ENCODE data around the gene SMC4. TPM values are rescaled to one million over a fixed set of nuclear protein-coding genes. Genes with fewer than 3 reads are reported as not detected.

The SMC4 gene
- total RNA-seq, 1 donor from 2014 or later: 68.8 TPM

DNA sequence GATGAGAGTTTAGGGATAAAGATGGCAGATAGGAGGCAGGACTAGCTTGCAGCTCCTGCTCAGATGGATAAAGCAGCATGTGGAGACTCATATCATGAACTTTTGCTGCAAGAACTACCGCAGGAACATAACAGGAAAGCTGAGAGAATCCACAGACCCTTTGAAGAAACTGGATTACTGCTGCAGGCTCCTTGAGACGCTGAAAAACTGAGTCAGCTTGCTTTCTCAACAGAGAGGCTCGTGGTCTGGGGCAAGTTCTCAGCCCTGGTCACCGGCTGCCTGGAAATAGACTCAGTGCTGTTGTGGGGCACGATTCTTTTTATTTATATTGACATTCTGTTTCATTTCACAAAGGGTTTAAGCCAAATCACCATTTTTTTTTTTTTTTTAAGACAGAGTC is 78.9 kb downstream of the SMC4 start:
- no peaks in the 10 kb centered on the region for H3K27me3 Mint-ChIP-seq (ENCODE audit: unreplicated experiment)
- no peak overlapping the region for H3K4me3 Mint-ChIP-seq (ENCODE audit: unreplicated experiment)
- H3K9me3 Mint-ChIP-seq (ENCODE audit: unreplicated experiment): no peaks in the 10 kb centered on the region
- H3K27ac Mint-ChIP-seq (ENCODE audit: unreplicated experiment): peak overlapping the region; percentile 56
- DNase-seq (ENCODE audit: extremely low spot score, unreplicated experiment): no peak
- no peaks in the 10 kb centered on the region for H3K36me3 Mint-ChIP-seq (ENCODE audit: unreplicated experiment)
- H3K4me1 Mint-ChIP-seq (ENCODE audit: unreplicated experiment): peaks cover 46% of the 10 kb centered on the region
- TF ChIP-seq, protein P1, sequence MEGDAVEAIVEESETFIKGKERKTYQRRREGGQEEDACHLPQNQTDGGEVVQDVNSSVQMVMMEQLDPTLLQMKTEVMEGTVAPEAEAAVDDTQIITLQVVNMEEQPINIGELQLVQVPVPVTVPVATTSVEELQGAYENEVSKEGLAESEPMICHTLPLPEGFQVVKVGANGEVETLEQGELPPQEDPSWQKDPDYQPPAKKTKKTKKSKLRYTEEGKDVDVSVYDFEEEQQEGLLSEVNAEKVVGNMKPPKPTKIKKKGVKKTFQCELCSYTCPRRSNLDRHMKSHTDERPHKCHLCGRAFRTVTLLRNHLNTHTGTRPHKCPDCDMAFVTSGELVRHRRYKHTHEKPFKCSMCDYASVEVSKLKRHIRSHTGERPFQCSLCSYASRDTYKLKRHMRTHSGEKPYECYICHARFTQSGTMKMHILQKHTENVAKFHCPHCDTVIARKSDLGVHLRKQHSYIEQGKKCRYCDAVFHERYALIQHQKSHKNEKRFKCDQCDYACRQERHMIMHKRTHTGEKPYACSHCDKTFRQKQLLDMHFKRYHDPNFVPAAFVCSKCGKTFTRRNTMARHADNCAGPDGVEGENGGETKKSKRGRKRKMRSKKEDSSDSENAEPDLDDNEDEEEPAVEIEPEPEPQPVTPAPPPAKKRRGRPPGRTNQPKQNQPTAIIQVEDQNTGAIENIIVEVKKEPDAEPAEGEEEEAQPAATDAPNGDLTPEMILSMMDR (IDR thresholded peaks at IDR 0.05): no peak

DNA sequence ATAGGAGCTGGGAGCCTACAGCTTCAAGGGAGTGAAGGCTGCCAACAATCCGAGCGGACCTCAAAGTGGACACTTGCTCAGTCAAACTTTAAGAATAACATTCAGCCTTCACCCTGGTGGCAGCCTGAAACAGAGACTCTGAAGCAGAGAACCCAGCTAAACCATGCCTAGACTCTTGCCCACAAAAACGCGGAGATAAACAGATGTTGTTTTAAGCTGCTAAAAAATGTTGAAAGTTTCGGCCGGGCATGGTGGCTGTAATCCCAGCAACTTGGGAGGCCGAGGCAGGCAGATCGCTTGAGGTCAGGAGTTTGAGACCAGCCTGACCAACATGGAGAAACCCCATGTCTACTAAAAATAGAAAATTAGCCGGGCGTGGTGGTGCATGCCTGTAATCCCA is 79.9 kb downstream of the SMC4 start:
- no peak overlapping the region for H3K4me3 Mint-ChIP-seq (ENCODE audit: unreplicated experiment)
- no peaks in the 10 kb centered on the region for H3K36me3 Mint-ChIP-seq (ENCODE audit: unreplicated experiment)
- H3K9me3 Mint-ChIP-seq (ENCODE audit: unreplicated experiment): no peaks in the 10 kb centered on the region
- H3K27ac Mint-ChIP-seq (ENCODE audit: unreplicated experiment): peak overlapping the region; percentile 34
- TF ChIP-seq, protein P1 (IDR thresholded peaks at IDR 0.05): no peak
- no peaks in the 10 kb centered on the region for H3K27me3 Mint-ChIP-seq (ENCODE audit: unreplicated experiment)
- DNase-seq (ENCODE audit: extremely low spot score, unreplicated experiment): no peak
- H3K4me1 Mint-ChIP-seq (ENCODE audit: unreplicated experiment): peaks cover 46% of the 10 kb centered on the region

DNA sequence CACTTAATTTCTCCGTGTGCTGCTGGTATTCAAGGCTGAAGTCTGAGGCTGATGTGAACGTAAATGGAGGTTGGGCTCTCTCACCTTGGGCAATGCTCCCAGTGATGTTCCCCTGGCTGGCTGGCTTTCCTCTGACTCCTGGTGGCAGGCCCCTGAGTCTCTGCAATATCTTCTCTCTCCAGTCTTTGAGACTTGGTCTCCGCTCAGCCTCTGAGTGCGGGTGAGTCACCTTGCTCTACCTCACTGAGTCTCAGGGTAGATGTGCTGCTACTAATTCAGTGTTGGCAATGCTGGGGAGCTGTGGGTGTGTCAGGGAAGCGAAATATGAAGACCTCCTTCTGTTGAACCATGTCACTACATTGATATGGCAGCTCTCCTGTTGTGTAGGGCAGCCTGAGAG is 81.5 kb downstream of the SMC4 start:
- no peak for DNase-seq (ENCODE audit: extremely low spot score, unreplicated experiment)
- Mint-ChIP-seq H3K9me3 (ENCODE audit: unreplicated experiment) (no peaks in the 10 kb centered on the region), H3K27ac (ENCODE audit: unreplicated experiment) (no peak overlapping the region), H3K4me1 (ENCODE audit: unreplicated experiment) (peaks cover 49% of the 10 kb centered on the region), H3K4me3 (ENCODE audit: unreplicated experiment) (no peak overlapping the region), H3K27me3 (ENCODE audit: unreplicated experiment) (no peaks in the 10 kb centered on the region), H3K36me3 (ENCODE audit: unreplicated experiment) (no peaks in the 10 kb centered on the region)
- TF ChIP-seq, protein P1 (IDR thresholded peaks at IDR 0.05): no peak

DNA sequence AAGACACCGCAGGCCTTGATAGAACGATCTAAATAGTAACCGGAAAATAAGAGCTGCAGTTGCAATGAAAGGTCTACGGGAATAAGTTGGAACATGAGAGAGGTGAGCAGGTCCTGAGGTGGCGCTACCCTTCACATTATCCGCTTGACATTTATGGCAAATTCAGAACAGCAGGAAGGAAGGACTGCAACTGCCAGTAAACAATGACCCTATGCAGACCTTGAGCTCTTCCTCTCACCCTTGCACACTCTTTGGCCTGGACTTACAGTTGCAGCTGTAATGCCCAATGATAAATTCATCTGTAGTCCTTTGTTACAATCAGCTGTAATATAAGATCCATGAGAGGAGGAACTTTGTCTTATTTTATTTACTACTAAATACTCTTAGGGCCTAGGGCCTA is 82.4 kb downstream of the SMC4 start:
- H3K4me3 Mint-ChIP-seq (ENCODE audit: unreplicated experiment): no peak overlapping the region
- H3K27me3 Mint-ChIP-seq (ENCODE audit: unreplicated experiment): no peaks in the 10 kb centered on the region
- no peaks in the 10 kb centered on the region for H3K9me3 Mint-ChIP-seq (ENCODE audit: unreplicated experiment)
- no peaks in the 10 kb centered on the region for H3K36me3 Mint-ChIP-seq (ENCODE audit: unreplicated experiment)
- TF ChIP-seq, protein P1 (IDR thresholded peaks at IDR 0.05): no peak
- H3K4me1 Mint-ChIP-seq (ENCODE audit: unreplicated experiment): peaks cover 54% of the 10 kb centered on the region
- H3K27ac Mint-ChIP-seq (ENCODE audit: unreplicated experiment): no peak overlapping the region
- no peak for DNase-seq (ENCODE audit: extremely low spot score, unreplicated experiment)

DNA sequence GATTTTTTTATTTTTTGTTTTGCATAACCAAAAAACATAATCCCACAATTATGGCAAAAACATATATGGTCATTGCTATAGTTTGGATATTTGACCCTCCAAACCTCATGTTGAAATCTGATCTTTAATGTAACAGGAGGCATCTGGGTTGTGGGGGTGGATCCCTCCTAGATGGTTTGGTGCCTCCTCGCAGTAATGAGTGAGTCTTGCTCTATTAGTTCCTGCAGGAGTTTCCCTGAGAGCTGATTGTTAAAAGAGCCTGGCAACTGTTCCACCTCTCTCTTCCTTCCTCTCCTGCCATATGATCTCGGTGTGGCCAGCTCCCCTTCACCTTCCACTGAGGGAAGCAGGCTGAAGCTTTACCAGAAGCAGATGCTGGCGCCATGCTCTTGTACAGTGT is 83.3 kb downstream of the SMC4 start:
- Mint-ChIP-seq H3K4me3 (ENCODE audit: unreplicated experiment) (no peak overlapping the region), H3K36me3 (ENCODE audit: unreplicated experiment) (no peaks in the 10 kb centered on the region), H3K9me3 (ENCODE audit: unreplicated experiment) (no peaks in the 10 kb centered on the region), H3K4me1 (ENCODE audit: unreplicated experiment) (peaks cover 45% of the 10 kb centered on the region), H3K27me3 (ENCODE audit: unreplicated experiment) (no peaks in the 10 kb centered on the region), H3K27ac (ENCODE audit: unreplicated experiment) (no peak overlapping the region)
- no peak for DNase-seq (ENCODE audit: extremely low spot score, unreplicated experiment)
- TF ChIP-seq, protein P1 (IDR thresholded peaks at IDR 0.05): no peak

Small RNA genes lying within 50 kb of the gene (microRNA-seq; reads per million reads assigned to microRNA genes)
- gene MIR15B (ENCODE audit: unreplicated experiment) (1,807 reads per million, percentile 83 among the genes with 10 or more reads in this experiment), gene MIR16-2 (ENCODE audit: unreplicated experiment) (644 reads per million, percentile 76 among the genes with 10 or more reads in this experiment)

Other genes with a start within 250 kb of the SMC4 start
- not detected in 2 replicates for gene C3orf80, start 174.2 kb upstream of the SMC4 start, total RNA-seq
- gene IFT80, start 425 bp upstream of the SMC4 start, total RNA-seq: 42.8 and 43.3 TPM in 2 replicates
- 36.0 and 40.3 TPM in 2 replicates for gene TRIM59, start 50.1 kb downstream of the SMC4 start, total RNA-seq
- gene KPNA4, start 165.9 kb downstream of the SMC4 start, total RNA-seq: 56.6 and 57.7 TPM in 2 replicates